Vagina (tissue), 2 donors: Measurements from ENCODE around the gene CAP2. TPM values are rescaled to one million over a fixed set of nuclear protein-coding genes. Genes with fewer than 3 reads are reported as not detected.

Source experiments
- DNase-seq, 2 donors: peaks; one replicate each; pipeline ENCODE4 v3.0.0-alpha.2; 2017; ENCODE audit errors: extremely low spot score in 2 of 2
- H3K27ac ChIP-seq: fragments of 200-600 bp; sonication (generic); one replicate; pipeline ENCODE4 v1.5.1; 2019
- H3K27me3 ChIP-seq: fragments of 200-600 bp; sonication (generic); one replicate; pipeline ENCODE4 v1.5.1; 2019
- H3K36me3 ChIP-seq, 2 donors: fragments of 200-600 bp; sonication (generic); one replicate each; pipeline ENCODE4 v1.5.1; 2017 to 2019
- H3K4me1 ChIP-seq: fragments of 200-600 bp; sonication (generic); one replicate; pipeline ENCODE4 v1.5.1; 2019
- H3K4me3 ChIP-seq, 2 donors: fragments of 200-600 bp; sonication (generic); 1 replicate in 1 of 2; 2 replicates in 1 of 2; pipeline ENCODE4 v1.5.1; 2016 to 2019
- H3K9me3 ChIP-seq: fragments of 200-600 bp; sonication (generic); one replicate; pipeline ENCODE4 v1.5.1; 2019
- CTCF ChIP-seq, 3 experiments: fragments of 450-650 bp in 2 of 3; fragments of 200-600 bp in 1 of 3; sonication (generic) in 1 of 3; IDR thresholded peaks; one replicate each; pipeline ENCODE4 v1.5.1; 2017 to 2019; ENCODE audit warnings: antibody characterized with exemption in 3 of 3, mild to moderate bottlenecking in 2 of 3, moderate library complexity in 2 of 3
- POLR2A ChIP-seq, 2 donors: fragments of 450-650 bp; IDR thresholded peaks; one replicate each; pipeline ENCODE4 v1.6.1; 2017; ENCODE audit warnings: antibody characterized with exemption in 2 of 2, mild to moderate bottlenecking in 2 of 2, moderate library complexity in 2 of 2
- POLR2AphosphoS5 ChIP-seq, 2 donors: sonication (generic); formaldehyde crosslinking; IDR thresholded peaks; one replicate each; pipeline ENCODE4 v1.9.0; 2017; ENCODE audit warnings: antibody characterized with exemption in 2 of 2, mild to moderate bottlenecking in 2 of 2, low read depth in 1 of 2; ENCODE audit not compliant: insufficient read depth in 1 of 2
- intact Hi-C: fragments of 100-400 bp; cut with DNase I; formaldehyde crosslinking; loops from one replicate; pipeline ENCODE4 v1.15.1; 2023
- total RNA-seq: library from RNA; depleted of rRNA; stranded (reverse); fragments of >200 nt; gene quantifications from one replicate; pipeline ENCODE4 v1.2.3, GENCODE V29; 2016

CAP2 gene
- total RNA-seq, 1 donor from 2014 or later, result 9.6 TPM

GRCh38 chr6:17501982-17502704, 108.7 kb downstream of the CAP2 start:
- no peak for TF ChIP-seq POLR2A (IDR thresholded peaks at IDR 0.05)
- TF ChIP-seq CTCF (IDR thresholded peaks at IDR 0.05), result no peak
- no peaks in the 10 kb centered on the region for H3K36me3 ChIP-seq
- H3K9me3 ChIP-seq, result no peaks in the 10 kb centered on the region
- no peak overlapping the region for H3K4me3 ChIP-seq
- intact Hi-C loops, result no loop called here
- no peak overlapping the region for H3K27ac ChIP-seq
- no peaks in the 10 kb centered on the region for H3K4me1 ChIP-seq
- no peak for DNase-seq
- H3K27me3 ChIP-seq, result no peaks in the 10 kb centered on the region

GRCh38 chr6:17503051-17503450, 109.7 kb downstream of the CAP2 start:
- TF ChIP-seq CTCF (IDR thresholded peaks at IDR 0.05), result no peak
- TF ChIP-seq POLR2AphosphoS5 (IDR thresholded peaks at IDR 0.05; ENCODE audit: insufficient read depth in 1 of 2, low read depth in 1 of 2), result no peak
- TF ChIP-seq POLR2A (IDR thresholded peaks at IDR 0.05), result no peak
- intact Hi-C loops, result no loop called here

GRCh38 chr6:17504005-17504404, 110.6 kb downstream of the CAP2 start:
- intact Hi-C loops, result no loop called here
- no peak for DNase-seq
- H3K27ac ChIP-seq, result no peak overlapping the region
- TF ChIP-seq POLR2AphosphoS5 (IDR thresholded peaks at IDR 0.05; ENCODE audit: insufficient read depth in 1 of 2, low read depth in 1 of 2) (no peak), POLR2A (IDR thresholded peaks at IDR 0.05) (no peak), CTCF (IDR thresholded peaks at IDR 0.05) (no peak)
- no peaks in the 10 kb centered on the region for H3K27me3 ChIP-seq
- H3K36me3 ChIP-seq, result no peaks in the 10 kb centered on the region
- no peak overlapping the region for H3K4me3 ChIP-seq
- H3K4me1 ChIP-seq, result no peaks in the 10 kb centered on the region
- no peaks in the 10 kb centered on the region for H3K9me3 ChIP-seq

More at GRCh38 chr6:17503051-17503450, 109.7 kb downstream of the CAP2 start:
- no peaks in the 10 kb centered on the region for H3K9me3 ChIP-seq
- H3K36me3 ChIP-seq, result no peaks in the 10 kb centered on the region
- H3K27ac ChIP-seq, result no peak overlapping the region
- DNase-seq, result peak in 1 of 2 donors; percentile 32
- H3K4me1 ChIP-seq, result no peaks in the 10 kb centered on the region
- no peak overlapping the region for H3K4me3 ChIP-seq
- no peaks in the 10 kb centered on the region for H3K27me3 ChIP-seq

- intact Hi-C loops, result no loop called here
- Histone ChIP-seq H3K27ac (peak overlapping the region; percentile 6), H3K4me1 (no peaks in the 10 kb centered on the region), H3K9me3 (no peaks in the 10 kb centered on the region), H3K4me3 (no peak overlapping the region), H3K36me3 (no peaks in the 10 kb centered on the region), H3K27me3 (no peaks in the 10 kb centered on the region)
- no peak for DNase-seq
- TF ChIP-seq POLR2A (IDR thresholded peaks at IDR 0.05) (no peak), CTCF (IDR thresholded peaks at IDR 0.05) (no peak), POLR2AphosphoS5 (IDR thresholded peaks at IDR 0.05; ENCODE audit: insufficient read depth in 1 of 2, low read depth in 1 of 2) (no peak)
Measured at GRCh38 chr6:17505062-17505476, 111.7 kb downstream of the CAP2 start.

GRCh38 chr6:17505767-17506280, 112.4 kb downstream of the CAP2 start:
- H3K27ac ChIP-seq, result no peak overlapping the region
- no peaks in the 10 kb centered on the region for H3K9me3 ChIP-seq
- TF ChIP-seq POLR2A (IDR thresholded peaks at IDR 0.05) (no peak), CTCF (IDR thresholded peaks at IDR 0.05) (no peak), POLR2AphosphoS5 (IDR thresholded peaks at IDR 0.05; ENCODE audit: insufficient read depth in 1 of 2, low read depth in 1 of 2) (no peak)
- H3K4me3 ChIP-seq, result no peak overlapping the region
- H3K36me3 ChIP-seq, result no peaks in the 10 kb centered on the region
- H3K4me1 ChIP-seq, result no peaks in the 10 kb centered on the region
- intact Hi-C loops, result no loop called here
- no peaks in the 10 kb centered on the region for H3K27me3 ChIP-seq
- DNase-seq, result no peak
